ENCODE results near the gene FTH1. TPM values are rescaled to one million over a fixed set of nuclear protein-coding genes. Genes with fewer than 3 reads are reported as not detected.

FTH1 gene
- total and polyA plus RNA-seq, 2 of the 4 experiments (the other 2 are of a cell fraction) = 344 to 2,516 TPM

DNA sequence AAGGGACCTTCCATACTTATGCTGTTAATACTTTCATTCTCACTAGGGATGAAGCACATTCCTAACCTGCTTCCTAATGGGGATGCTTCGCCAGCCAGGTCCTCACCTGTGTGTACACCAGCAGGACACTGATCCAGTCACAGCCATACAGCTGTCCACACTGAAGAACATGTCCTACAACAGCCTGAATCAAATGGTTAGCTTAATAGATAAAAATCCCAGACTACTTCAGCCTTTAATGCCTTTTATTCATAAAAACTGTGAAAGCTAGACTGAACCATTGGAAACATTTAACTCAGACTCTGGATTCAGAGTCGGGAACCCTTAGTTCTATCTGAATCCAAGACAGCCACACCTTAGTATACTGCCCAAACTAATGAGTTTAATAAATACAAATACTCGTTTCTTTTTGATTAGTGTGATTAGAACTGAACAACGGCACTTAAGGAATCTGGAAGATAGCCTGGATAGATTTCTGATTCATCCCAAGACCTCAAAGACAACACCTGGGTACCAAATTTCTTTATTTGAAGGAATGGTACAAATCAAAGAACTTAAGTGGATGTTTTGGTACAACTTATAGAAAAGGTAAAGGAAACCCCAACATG is 3.3 kb downstream of the FTH1 start:
- dilution Hi-C loops (cut with HindIII; ENCODE audit: low sequenced_read_pairs, unreplicated experiment) (no loop called here), in situ Hi-C loops (cut with MboI; ENCODE audit: low sequenced_read_pairs) (loop anchor here (10.0 kb wide), 1 partner anchor 61 kb away; no protein-coding TSS in a partner anchor), intact Hi-C loops (cut with micrococcal nuclease) (no loop called here)
- Histone ChIP-seq H3K4me3 (ENCODE audit: insufficient read depth, low read depth, low read length) (peak overlapping the region; percentile 6; the same call in 1 of the 2 replicates), H3K23ac (ENCODE audit: low read depth, low read length) (0 out of 2 replicates have a peak overlapping the region, but pooled peaks have one; percentile 2), H4K8ac (ENCODE audit: low read depth in 2 of 2, low read length in 2 of 2) (no peak overlapping the region), H2BK20ac (ENCODE audit: low read depth, low read length) (no peak overlapping the region), H3K56ac (ENCODE audit: extremely low read depth, insufficient read depth, low read length) (no peak overlapping the region), H3K36me3 (ENCODE audit: control insufficient read depth, insufficient read depth, low read length) (peaks cover 36% of the 10 kb centered on the region), H3K27me3 (ENCODE audit: control insufficient read depth, insufficient read depth, low read length) (no peaks in the 10 kb centered on the region), H3K79me1 (ENCODE audit: low read depth in 1 of 2, low read length in 2 of 2) (peaks cover 15 to 59% of the 10 kb centered on the region in 2 experiments), H3K27ac (ENCODE audit: insufficient read depth, low read length) (peak overlapping the region; percentile 38; the same call in 1 of the 2 replicates), H3K9ac (ENCODE audit: low read depth, low read length) (no peak overlapping the region), H4K91ac (ENCODE audit: insufficient read depth, low read depth, low read length) (no peak overlapping the region), H4K20me1 (ENCODE audit: insufficient read depth, low read length) (peaks cover 61% of the 10 kb centered on the region), H3K9me1 (ENCODE audit: insufficient read depth, low read length) (peaks cover 26% of the 10 kb centered on the region), H2AK9ac (replicated peaks; ENCODE audit: low read depth, low read length, poor library complexity) (no peak overlapping the region), H2AK5ac (ENCODE audit: low read depth, low read length) (no peak overlapping the region), H3K4me1 (ENCODE audit: control insufficient read depth, insufficient read depth, low read length) (peaks cover 13% of the 10 kb centered on the region; the same call in 1 of the 2 replicates), H2BK5ac (ENCODE audit: low read depth, low read length, poor library complexity, severe bottlenecking) (no peak overlapping the region), H3K14ac (replicated peaks; ENCODE audit: low read depth, low read length) (0 out of 2 replicates have a peak overlapping the region, but pooled peaks have one; percentile 33), H2BK15ac (ENCODE audit: low read depth, low read length) (no peak overlapping the region), H3K4ac (ENCODE audit: low read depth, low read length) (no peak overlapping the region), H3K4me2 (ENCODE audit: low read depth, low read length) (no peak overlapping the region; the same call in 1 of the 2 replicates), H3K9me3 (ENCODE audit: control insufficient read depth, insufficient read depth, low read length) (no peaks in the 10 kb centered on the region), H2BK120ac (ENCODE audit: low read depth, low read length) (no peak overlapping the region), H3K18ac (ENCODE audit: low read depth, low read length) (no peak overlapping the region), H2AFZ (replicated peaks; ENCODE audit: low read length, poor library complexity) (no peak overlapping the region), H4K5ac (ENCODE audit: low read depth, low read length) (no peak overlapping the region)
- CTCF ChIA-PET = interaction anchor here (3.9 kb wide), 1 partner anchor 118 kb away, joined by 17 read pairs; no protein-coding TSS in a partner anchor
- no TSS peak for BruUV-seq (replicated peaks)
- DNase-seq = no peak
- TF ChIP-seq MAZ (IDR thresholded peaks at IDR 0.05; ENCODE audit: borderline replicate concordance, low read depth, low read length) (no peak), CEBPB (IDR thresholded peaks at IDR 0.05; ENCODE audit: low read depth, low read length) (no peak), POLR2A (IDR thresholded peaks at IDR 0.05; ENCODE audit: low read depth, low read length) (peak; percentile 19), MAFK (IDR thresholded peaks at IDR 0.05; ENCODE audit: low read depth, low read length) (no peak), MXI1 (IDR thresholded peaks at IDR 0.05; ENCODE audit: borderline replicate concordance, low read depth, low read length) (no peak), RAD21 (IDR thresholded peaks at IDR 0.05; ENCODE audit: low read length) (no peak)
- TF ChIP-seq, protein P1, sequence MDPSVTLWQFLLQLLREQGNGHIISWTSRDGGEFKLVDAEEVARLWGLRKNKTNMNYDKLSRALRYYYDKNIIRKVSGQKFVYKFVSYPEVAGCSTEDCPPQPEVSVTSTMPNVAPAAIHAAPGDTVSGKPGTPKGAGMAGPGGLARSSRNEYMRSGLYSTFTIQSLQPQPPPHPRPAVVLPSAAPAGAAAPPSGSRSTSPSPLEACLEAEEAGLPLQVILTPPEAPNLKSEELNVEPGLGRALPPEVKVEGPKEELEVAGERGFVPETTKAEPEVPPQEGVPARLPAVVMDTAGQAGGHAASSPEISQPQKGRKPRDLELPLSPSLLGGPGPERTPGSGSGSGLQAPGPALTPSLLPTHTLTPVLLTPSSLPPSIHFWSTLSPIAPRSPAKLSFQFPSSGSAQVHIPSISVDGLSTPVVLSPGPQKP (IDR thresholded peaks at IDR 0.05; ENCODE audit: borderline replicate concordance, low read depth, low read length) = no peak
- ATAC-seq (ENCODE audit: low read depth) = no peak
- POLR2A ChIA-PET (ENCODE audit: unreplicated experiment) = interaction anchor here (0.5 to 1.5 kb wide), 3 partner anchors 9 to 118 kb away, joined by 3 to 4 read pairs (median 3); no protein-coding TSS in a partner anchor
- WGBS, 2 experiments (ENCODE audit: extremely low coverage in 2 of 2, insufficient read length in 1 of 2) = no CpG with 5 or more reads among the region's 4 CpGs

Data from IMR-90 (cell line).